ENCODE measurements around the gene LARP4B.

- TF ChIP-seq EZH2 (IDR thresholded peaks at IDR 0.05) = no peak
- no peak for TF ChIP-seq FOXP2 (optimal IDR thresholded peaks at IDR 0.05; ENCODE audit: control extremely low read depth, extremely low read length, insufficient read depth)
- no peak for TF ChIP-seq POLR2AphosphoS5 (IDR thresholded peaks at IDR 0.05; ENCODE audit: borderline replicate concordance, low read depth, low read length)
Measured at GRCh38 chr10:814536-815302, 116.8 kb downstream of the LARP4B start.
